Neural progenitor cell (in vitro differentiated cells): ENCODE data around the gene OR10H5. TPM values are rescaled to one million over a fixed set of nuclear protein-coding genes. Genes with fewer than 3 reads are reported as not detected.
"Not testable (repeated sequence)": the region's sequence is repeated elsewhere in the genome, so short reads cannot be mapped to it uniquely, and the experiment has no call there.

Experiments used
- DNase-seq: peaks from one replicate; pipeline ENCODE4 v3.0.0-alpha.2; 2016; ENCODE audit warnings: low spot score
- H2AFZ ChIP-seq: fragments of 200-600 bp; sonication (generic); replicated peaks from 2 replicates; pipeline ENCODE4 v1.6.1; 2016; ENCODE audit warnings: antibody characterized with exemption
- H3F3A ChIP-seq: fragments of 200-600 bp; sonication (generic); 2 replicates; pipeline ENCODE4 v1.6.1; 2016; ENCODE audit warnings: antibody characterized with exemption, low read depth
- H3K27ac ChIP-seq: fragments of 200-600 bp; sonication (generic); 2 replicates; pipeline ENCODE4 v1.5.1; 2016; ENCODE audit warnings: mild to moderate bottlenecking
- H3K27me3 ChIP-seq: fragments of 200-600 bp; sonication (generic); 2 replicates; pipeline ENCODE4 v1.6.1; 2016; ENCODE audit warnings: mild to moderate bottlenecking, moderate library complexity
- H3K36me3 ChIP-seq: fragments of 200-600 bp; sonication (generic); 2 replicates; pipeline ENCODE4 v1.5.1; 2016
- H3K4me1 ChIP-seq: fragments of 200-600 bp; sonication (generic); 2 replicates; pipeline ENCODE4 v1.6.1; 2016; ENCODE audit warnings: mixed run types
- H3K4me2 ChIP-seq: fragments of 200-600 bp; sonication (generic); 2 replicates; pipeline ENCODE4 v1.6.1; 2016
- H3K4me3 ChIP-seq: fragments of 200-600 bp; sonication (generic); 2 replicates; pipeline ENCODE4 v1.5.1; 2016
- H3K79me2 ChIP-seq: fragments of 200-600 bp; sonication (generic); 2 replicates; pipeline ENCODE4 v1.6.1; 2016; ENCODE audit warnings: low read depth
- H3K9ac ChIP-seq: fragments of 200-600 bp; sonication (generic); 2 replicates; pipeline ENCODE4 v1.6.1; 2016
- H3K9me3 ChIP-seq: fragments of 200-600 bp; sonication (generic); 2 replicates; pipeline ENCODE4 v1.5.1; 2016; ENCODE audit warnings: low read depth
- H4K20me1 ChIP-seq: fragments of 200-600 bp; sonication (generic); 2 replicates; pipeline ENCODE4 v1.6.1; 2016; ENCODE audit warnings: low read depth
- H3K27ac Mint-ChIP-seq: 3 replicates; pipeline ENCODE4 v1.8.0; 2021; ENCODE audit warnings: mixed read lengths
- H3K27me3 Mint-ChIP-seq: 2 replicates; pipeline ENCODE4 v1.8.0; 2022; ENCODE audit warnings: low read depth, mild to moderate bottlenecking, inconsistent platforms, moderate library complexity, mixed read lengths; ENCODE audit not compliant: insufficient read depth
- H3K36me3 Mint-ChIP-seq: 3 replicates; pipeline ENCODE4 v1.8.0; 2021; ENCODE audit warnings: mixed read lengths
- H3K4me1 Mint-ChIP-seq: 3 replicates; pipeline ENCODE4 v1.8.0; 2021; ENCODE audit warnings: mixed read lengths
- H3K4me3 Mint-ChIP-seq: 3 replicates; pipeline ENCODE4 v1.8.0; 2021; ENCODE audit warnings: mild to moderate bottlenecking, moderate library complexity, mixed read lengths
- H3K9me3 Mint-ChIP-seq: 3 replicates; pipeline ENCODE4 v1.8.0; 2020; ENCODE audit warnings: mixed read lengths
- CTCF ChIP-seq: fragments of 200-600 bp; sonication (generic); IDR thresholded peaks from 2 replicates; pipeline ENCODE4 v1.5.1; 2017; ENCODE audit warnings: antibody characterized with exemption, mild to moderate bottlenecking
- EZH2 ChIP-seq: fragments of 200-600 bp; sonication (generic); IDR thresholded peaks from 2 replicates; pipeline ENCODE4 v1.6.1; 2017; ENCODE audit warnings: antibody characterized with exemption, mild to moderate bottlenecking, moderate library complexity
- EZH2phosphoT487 ChIP-seq: fragments of 200-600 bp; sonication (generic); IDR thresholded peaks from 2 replicates; pipeline ENCODE4 v1.6.1; 2017; ENCODE audit warnings: antibody characterized with exemption
- total RNA-seq: library from RNA; depleted of rRNA; stranded (reverse); fragments of >200 nt; gene quantifications from 2 replicates; pipeline ENCODE4 v1.2.3, GENCODE V29; 2015; ENCODE audit warnings: low replicate concordance

Gene OR10H5
- total RNA-seq, 1 donor from 2014 or later, result not detected

GRCh38 chr19:15841875-15842569, 54.6 kb downstream of the OR10H5 start:
- H3K4me1 Mint-ChIP-seq, result no peaks in the 10 kb centered on the region
- H3K4me1 ChIP-seq, result no peaks in the 10 kb centered on the region
- TF ChIP-seq CTCF (no peak), EZH2phosphoT487 (no peak), EZH2 (no peak)
- no peak overlapping the region for H3K4me3 ChIP-seq
- H3K36me3 Mint-ChIP-seq, result no peaks in the 10 kb centered on the region
- H3F3A ChIP-seq, result no peaks in the 10 kb centered on the region
- H3K9ac ChIP-seq, result no peak overlapping the region
- no peaks in the 10 kb centered on the region for H3K27me3 ChIP-seq
- H3K36me3 ChIP-seq, result no peaks in the 10 kb centered on the region
- no peak overlapping the region for H3K27ac ChIP-seq
- H3K4me2 ChIP-seq, result no peak overlapping the region
- H4K20me1 ChIP-seq, result no peaks in the 10 kb centered on the region
- H3K79me2 ChIP-seq, result no peaks in the 10 kb centered on the region
- peaks cover 10% of the 10 kb centered on the region for H3K27me3 Mint-ChIP-seq
- H3K4me3 Mint-ChIP-seq, result no peak overlapping the region
- H3K27ac Mint-ChIP-seq, result no peak overlapping the region
- peaks cover 7% of the 10 kb centered on the region for H3K9me3 ChIP-seq
- peaks cover 46% of the 10 kb centered on the region for H3K9me3 Mint-ChIP-seq
- no peak for DNase-seq
- no peak overlapping the region for H2AFZ ChIP-seq

GRCh38 chr19:15843203-15843893, 55.9 kb downstream of the OR10H5 start:
- peaks cover 49% of the 10 kb centered on the region for H3K9me3 Mint-ChIP-seq
- H3K4me3 ChIP-seq, result no peak overlapping the region
- no peaks in the 10 kb centered on the region for H3K27me3 ChIP-seq
- H3K27me3 Mint-ChIP-seq, result peaks cover 7% of the 10 kb centered on the region
- H3K4me2 ChIP-seq, result no peak overlapping the region
- no peaks in the 10 kb centered on the region for H3K4me1 ChIP-seq
- TF ChIP-seq EZH2phosphoT487 (no peak), EZH2 (no peak), CTCF (no peak)
- peaks cover 3% of the 10 kb centered on the region for H3K9me3 ChIP-seq
- no peaks in the 10 kb centered on the region for H3K36me3 ChIP-seq
- no peak overlapping the region for H3K4me3 Mint-ChIP-seq
- DNase-seq, result no peak
- H3K27ac ChIP-seq, result no peak overlapping the region
- H3K36me3 Mint-ChIP-seq, result no peaks in the 10 kb centered on the region
- no peaks in the 10 kb centered on the region for H3K4me1 Mint-ChIP-seq
- no peak overlapping the region for H3K9ac ChIP-seq
- no peak overlapping the region for H2AFZ ChIP-seq
- no peaks in the 10 kb centered on the region for H4K20me1 ChIP-seq
- H3K79me2 ChIP-seq, result no peaks in the 10 kb centered on the region
- no peak overlapping the region for H3K27ac Mint-ChIP-seq
- no peaks in the 10 kb centered on the region for H3F3A ChIP-seq

GRCh38 chr19:15843894-15844222, 56.4 kb downstream of the OR10H5 start:
- not testable (repeated sequence) for H3K27me3 Mint-ChIP-seq, H3K9ac ChIP-seq, H2AFZ ChIP-seq, H3K4me1 Mint-ChIP-seq, H3K27ac ChIP-seq, H3K27me3 ChIP-seq, H4K20me1 ChIP-seq, H3K36me3 ChIP-seq, H3K4me1 ChIP-seq, H3K4me2 ChIP-seq, H3K9me3 ChIP-seq, DNase-seq, H3K4me3 ChIP-seq, H3K4me3 Mint-ChIP-seq, H3K79me2 ChIP-seq, H3K27ac Mint-ChIP-seq, H3K36me3 Mint-ChIP-seq, H3F3A ChIP-seq
- H3K9me3 Mint-ChIP-seq, result peaks cover 45% of the 10 kb centered on the region

GRCh38 chr19:15846923-15847322, 59.5 kb downstream of the OR10H5 start:
- no peaks in the 10 kb centered on the region for H3K4me1 Mint-ChIP-seq
- H3K27me3 Mint-ChIP-seq, result peaks cover 7% of the 10 kb centered on the region
- Histone ChIP-seq H3K36me3 (no peaks in the 10 kb centered on the region), H3F3A (no peaks in the 10 kb centered on the region), H3K27me3 (no peaks in the 10 kb centered on the region), H3K9me3 (peaks cover 5% of the 10 kb centered on the region), H3K9ac (no peak overlapping the region), H4K20me1 (no peaks in the 10 kb centered on the region), H3K4me1 (no peaks in the 10 kb centered on the region), H3K4me2 (no peak overlapping the region), H3K27ac (no peak overlapping the region), H3K79me2 (no peaks in the 10 kb centered on the region), H2AFZ (no peak overlapping the region), H3K4me3 (no peak overlapping the region)
- H3K27ac Mint-ChIP-seq, result no peak overlapping the region
- H3K36me3 Mint-ChIP-seq, result no peaks in the 10 kb centered on the region
- H3K9me3 Mint-ChIP-seq, result peaks cover 34% of the 10 kb centered on the region
- TF ChIP-seq EZH2phosphoT487 (no peak), CTCF (no peak), EZH2 (no peak)
- no peak overlapping the region for H3K4me3 Mint-ChIP-seq
- DNase-seq, result no peak
